MM.1S (cell line): Measurements from ENCODE around the gene JADE2.

ENCODE experiments used
- CTCF ChIP-seq: fragments of 300-600 bp; sonication (generic); IDR thresholded peaks from 2 replicates; pipeline ENCODE4 v1.5.1; 2016; ENCODE audit warnings: antibody characterized with exemption, low read length, mixed read lengths
- EZH2 ChIP-seq: fragments of 300-600 bp; sonication (generic); optimal IDR thresholded peaks from 2 replicates; pipeline ENCODE3; 2017; ENCODE audit warnings: low read depth, mild to moderate bottlenecking, antibody characterized with exemption, low read length, mixed read lengths
- EZH2phosphoT487 ChIP-seq: fragments of 300-600 bp; sonication (generic); IDR thresholded peaks from 2 replicates; pipeline ENCODE4 v1.6.1; 2018; ENCODE audit warnings: antibody characterized with exemption, low read length

GRCh38 chr5:134566741-134567221 is 41.3 kb downstream of the JADE2 start:
- no peak for TF ChIP-seq CTCF
- no peak for TF ChIP-seq EZH2
- no peak for TF ChIP-seq EZH2phosphoT487
